ENCODE measurements around the gene TTLL11.

DNA sequence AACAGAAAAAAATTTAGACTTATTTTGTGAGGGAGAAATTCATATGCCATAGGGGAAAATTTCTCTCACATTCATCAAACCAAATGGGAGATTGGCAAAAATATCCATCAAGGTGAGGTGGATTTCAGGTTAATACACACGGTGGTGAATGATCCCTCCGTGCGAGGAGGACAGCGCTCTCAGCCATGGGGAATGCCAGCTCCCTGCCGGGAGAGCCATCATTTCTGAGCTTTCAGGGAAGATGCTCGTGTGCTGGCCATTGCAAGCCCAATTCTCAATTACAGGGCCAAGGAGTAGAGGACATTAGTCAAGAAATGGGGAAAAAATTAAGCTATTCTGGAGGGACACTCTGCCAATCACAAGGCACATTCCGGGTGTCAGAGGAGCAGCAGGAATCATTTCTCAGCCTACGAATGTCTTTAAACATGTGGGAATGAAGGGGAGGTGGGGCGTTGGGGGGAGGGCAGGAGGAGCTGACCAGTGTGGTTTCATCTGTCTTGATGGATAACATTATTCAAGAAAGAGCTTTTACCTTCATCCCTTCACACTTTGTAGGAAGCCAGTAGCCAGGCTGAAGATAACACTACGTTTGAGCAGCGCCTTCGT lies 276.2 kb downstream of the TTLL11 start:
- TF ChIP-seq, protein P1, sequence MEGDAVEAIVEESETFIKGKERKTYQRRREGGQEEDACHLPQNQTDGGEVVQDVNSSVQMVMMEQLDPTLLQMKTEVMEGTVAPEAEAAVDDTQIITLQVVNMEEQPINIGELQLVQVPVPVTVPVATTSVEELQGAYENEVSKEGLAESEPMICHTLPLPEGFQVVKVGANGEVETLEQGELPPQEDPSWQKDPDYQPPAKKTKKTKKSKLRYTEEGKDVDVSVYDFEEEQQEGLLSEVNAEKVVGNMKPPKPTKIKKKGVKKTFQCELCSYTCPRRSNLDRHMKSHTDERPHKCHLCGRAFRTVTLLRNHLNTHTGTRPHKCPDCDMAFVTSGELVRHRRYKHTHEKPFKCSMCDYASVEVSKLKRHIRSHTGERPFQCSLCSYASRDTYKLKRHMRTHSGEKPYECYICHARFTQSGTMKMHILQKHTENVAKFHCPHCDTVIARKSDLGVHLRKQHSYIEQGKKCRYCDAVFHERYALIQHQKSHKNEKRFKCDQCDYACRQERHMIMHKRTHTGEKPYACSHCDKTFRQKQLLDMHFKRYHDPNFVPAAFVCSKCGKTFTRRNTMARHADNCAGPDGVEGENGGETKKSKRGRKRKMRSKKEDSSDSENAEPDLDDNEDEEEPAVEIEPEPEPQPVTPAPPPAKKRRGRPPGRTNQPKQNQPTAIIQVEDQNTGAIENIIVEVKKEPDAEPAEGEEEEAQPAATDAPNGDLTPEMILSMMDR (IDR thresholded peaks at IDR 0.05): no peak
- no peak for TF ChIP-seq POLR2A (IDR thresholded peaks at IDR 0.05)
- no peak for TF ChIP-seq EP300 (IDR thresholded peaks at IDR 0.05)
- no peak for TF ChIP-seq POLR2AphosphoS5 (IDR thresholded peaks at IDR 0.05)

Measured in gastroesophageal sphincter (tissue), 3 donors.